Measurements from ENCODE around the gene ITPRIP. TPM values are rescaled to one million over a fixed set of nuclear protein-coding genes. Genes with fewer than 3 reads are reported as not detected.

The ITPRIP gene
- polyA plus RNA-seq, 1 experiment: 18.8 TPM

DNA sequence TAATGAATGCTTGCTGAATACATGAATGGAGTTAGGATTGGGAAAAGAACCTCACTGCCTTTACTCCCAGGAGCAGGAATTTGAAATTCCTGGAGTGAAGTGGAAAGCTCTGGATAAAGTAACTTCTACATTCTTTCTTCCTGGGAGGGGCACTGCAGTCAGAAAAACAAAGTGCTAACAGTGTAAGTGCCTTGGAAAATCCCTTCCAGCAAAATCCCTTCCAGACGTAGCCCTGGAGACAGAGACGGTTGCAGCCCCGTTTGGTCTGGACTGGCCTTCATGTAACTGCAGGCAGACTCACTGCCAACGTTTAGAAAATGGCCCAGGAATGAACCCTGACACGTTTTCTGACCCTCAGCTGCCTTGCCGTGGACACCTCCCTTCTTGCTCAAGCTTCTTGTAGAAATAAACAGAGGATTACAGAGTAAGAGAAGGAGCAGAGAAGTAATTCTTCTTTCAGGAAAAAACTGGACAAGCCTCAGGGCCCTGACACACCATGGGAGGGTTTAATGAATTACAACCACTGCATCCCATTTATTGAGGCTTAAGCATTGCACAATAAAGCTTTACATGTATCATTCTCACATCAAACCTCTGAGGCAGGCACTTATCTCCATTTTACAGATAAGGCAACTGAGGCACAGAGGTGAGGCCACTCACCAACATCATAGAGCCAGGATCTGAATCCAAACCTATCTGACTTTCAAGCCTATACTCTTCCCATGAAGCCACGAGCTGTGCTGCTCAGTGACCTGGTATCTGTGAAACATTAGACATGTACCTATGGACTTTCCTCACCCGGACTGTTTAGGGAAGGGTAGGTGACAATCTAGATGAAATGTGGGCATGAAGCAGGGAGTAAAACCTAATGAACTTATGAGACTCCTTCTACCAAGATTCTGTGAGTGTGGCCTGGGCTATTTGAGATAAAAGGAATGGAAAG lies 7.8 kb downstream of the ITPRIP start:
- Histone ChIP-seq H3K4me3 (ENCODE audit: low read depth, low read length) (peak overlapping the region; percentile 57), H3K27ac (ENCODE audit: low read depth, low read length) (peak overlapping the region; percentile 96), H3K9me3 (ENCODE audit: control insufficient read depth, insufficient read depth, low read length) (no peaks in the 10 kb centered on the region), H3K27me3 (ENCODE audit: control insufficient read depth, insufficient read depth, low read length) (no peaks in the 10 kb centered on the region)
- TF ChIP-seq, protein P1, sequence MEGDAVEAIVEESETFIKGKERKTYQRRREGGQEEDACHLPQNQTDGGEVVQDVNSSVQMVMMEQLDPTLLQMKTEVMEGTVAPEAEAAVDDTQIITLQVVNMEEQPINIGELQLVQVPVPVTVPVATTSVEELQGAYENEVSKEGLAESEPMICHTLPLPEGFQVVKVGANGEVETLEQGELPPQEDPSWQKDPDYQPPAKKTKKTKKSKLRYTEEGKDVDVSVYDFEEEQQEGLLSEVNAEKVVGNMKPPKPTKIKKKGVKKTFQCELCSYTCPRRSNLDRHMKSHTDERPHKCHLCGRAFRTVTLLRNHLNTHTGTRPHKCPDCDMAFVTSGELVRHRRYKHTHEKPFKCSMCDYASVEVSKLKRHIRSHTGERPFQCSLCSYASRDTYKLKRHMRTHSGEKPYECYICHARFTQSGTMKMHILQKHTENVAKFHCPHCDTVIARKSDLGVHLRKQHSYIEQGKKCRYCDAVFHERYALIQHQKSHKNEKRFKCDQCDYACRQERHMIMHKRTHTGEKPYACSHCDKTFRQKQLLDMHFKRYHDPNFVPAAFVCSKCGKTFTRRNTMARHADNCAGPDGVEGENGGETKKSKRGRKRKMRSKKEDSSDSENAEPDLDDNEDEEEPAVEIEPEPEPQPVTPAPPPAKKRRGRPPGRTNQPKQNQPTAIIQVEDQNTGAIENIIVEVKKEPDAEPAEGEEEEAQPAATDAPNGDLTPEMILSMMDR (IDR thresholded peaks at IDR 0.05; ENCODE audit: low read depth, low read length): no peak
- DNase-seq (ENCODE audit: low read depth, low spot score): no peak
- POLR2A ChIA-PET: interaction anchor here (0.6 to 1.6 kb wide), 5 partner anchors 8 to 463 kb away, joined by 3 to 8 read pairs (median 4); partner anchors contain the start of gene ITPRIP
- CTCF ChIA-PET: interaction anchor here (0.6 to 2.1 kb wide), 6 partner anchors 19 to 39 kb away, joined by 3 to 13 read pairs (median 4); partner anchors contain the start of gene CFAP58

DNA sequence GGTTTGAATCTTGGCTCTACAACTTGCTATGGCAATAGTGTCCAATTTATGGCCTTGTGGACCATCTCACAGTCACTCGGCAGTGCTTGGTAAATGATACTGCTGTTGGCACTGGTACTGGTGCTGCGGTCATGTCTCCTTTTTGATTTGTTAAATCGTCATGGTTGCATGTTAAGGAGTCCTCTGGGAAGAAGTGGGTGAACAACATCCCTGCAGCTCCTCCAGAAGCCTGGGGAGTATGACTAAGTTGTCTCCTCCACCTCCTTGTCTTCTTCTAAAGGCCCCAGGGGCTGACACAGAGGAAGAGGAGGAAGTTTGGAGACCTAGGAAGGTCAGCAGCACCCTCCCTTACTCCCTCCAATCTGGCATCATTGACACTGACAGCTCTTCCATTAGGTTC lies 8.5 kb downstream of the ITPRIP start:
- Histone ChIP-seq H3K27ac (ENCODE audit: low read depth, low read length) (peak overlapping the region; percentile 96), H3K27me3 (ENCODE audit: control insufficient read depth, insufficient read depth, low read length) (no peaks in the 10 kb centered on the region), H3K4me3 (ENCODE audit: low read depth, low read length) (peak overlapping the region; percentile 57), H3K9me3 (ENCODE audit: control insufficient read depth, insufficient read depth, low read length) (no peaks in the 10 kb centered on the region)
- ChIA-PET CTCF (interaction anchor here (0.6 to 2.1 kb wide), 5 partner anchors 19 to 39 kb away, joined by 4 to 13 read pairs (median 4); no protein-coding TSS in a partner anchor), POLR2A (interaction anchor here (1.1 to 1.6 kb wide), 4 partner anchors 9 to 29 kb away, joined by 3 to 8 read pairs (median 5); partner anchors contain the start of gene ITPRIP)
- TF ChIP-seq, protein P1 (IDR thresholded peaks at IDR 0.05; ENCODE audit: low read depth, low read length): no peak
- DNase-seq (ENCODE audit: low read depth, low spot score): no peak

DNA sequence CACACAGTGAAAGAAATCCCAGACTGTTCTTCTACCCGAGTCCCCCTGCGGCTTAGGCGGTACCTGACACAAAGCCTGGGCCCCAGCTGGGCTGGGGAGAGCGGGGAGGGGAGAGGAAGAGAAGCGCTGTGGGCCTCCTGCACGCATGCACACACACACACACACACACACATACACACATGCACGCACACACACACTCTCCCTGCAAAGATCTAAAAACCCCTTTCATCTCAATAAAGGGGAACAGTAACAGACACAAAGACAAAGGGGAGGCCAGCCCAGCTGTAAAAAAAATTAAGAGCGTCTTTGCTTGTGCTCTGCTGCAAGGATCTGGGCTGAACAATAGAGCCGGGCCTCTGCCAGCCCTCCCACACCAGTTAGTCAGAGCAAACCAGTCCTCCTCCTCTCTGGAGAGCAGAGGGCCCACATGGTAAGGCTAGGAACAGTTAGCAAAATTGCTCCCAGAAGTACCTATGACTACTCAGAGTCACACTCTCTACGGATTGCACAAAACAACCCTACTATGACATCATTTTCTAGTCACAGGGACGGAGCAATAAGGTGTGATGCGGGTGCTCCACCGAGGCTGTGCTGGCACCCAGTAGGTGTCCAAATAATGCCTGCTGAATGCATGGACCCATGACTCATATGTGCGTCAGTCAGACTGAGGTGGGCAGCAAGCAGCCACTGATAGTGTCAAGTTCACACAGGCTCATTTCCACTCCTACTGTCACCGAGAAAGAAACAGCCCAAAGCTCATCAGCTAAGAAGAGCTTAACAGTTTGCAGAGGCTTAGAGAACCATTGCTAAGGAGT lies 9.2 kb downstream of the ITPRIP start:
- TF ChIP-seq, protein P1 (IDR thresholded peaks at IDR 0.05; ENCODE audit: low read depth, low read length): no peak
- ChIA-PET CTCF (interaction anchor here (1.2 to 2.1 kb wide), 4 partner anchors 20 to 37 kb away, joined by 4 to 13 read pairs (median 4); no protein-coding TSS in a partner anchor), POLR2A (interaction anchor here (0.6 to 1.6 kb wide), 4 partner anchors 9 to 116 kb away, joined by 3 to 8 read pairs (median 4); partner anchors contain the start of gene ITPRIP)
- Histone ChIP-seq H3K27ac (ENCODE audit: low read depth, low read length) (peak overlapping the region; percentile 96), H3K4me3 (ENCODE audit: low read depth, low read length) (peak overlapping the region; percentile 57), H3K9me3 (ENCODE audit: control insufficient read depth, insufficient read depth, low read length) (no peaks in the 10 kb centered on the region), H3K27me3 (ENCODE audit: control insufficient read depth, insufficient read depth, low read length) (no peaks in the 10 kb centered on the region)
- DNase-seq (ENCODE audit: low read depth, low spot score): no peak

DNA sequence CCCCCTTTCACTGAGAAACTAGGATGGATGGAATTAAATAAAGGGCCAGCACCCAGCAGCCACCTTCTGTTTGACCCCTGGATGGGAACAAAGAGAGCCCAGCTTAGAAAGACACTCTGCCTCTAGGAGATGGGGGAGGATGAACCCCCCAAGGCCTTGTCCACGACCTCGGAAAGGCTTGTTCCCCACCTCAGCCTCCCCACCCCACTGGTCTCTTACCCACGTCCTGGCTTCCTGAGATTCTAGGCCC lies 9.7 kb downstream of the ITPRIP start:
- Histone ChIP-seq H3K27ac (ENCODE audit: low read depth, low read length) (peak overlapping the region; percentile 96), H3K27me3 (ENCODE audit: control insufficient read depth, insufficient read depth, low read length) (no peaks in the 10 kb centered on the region), H3K9me3 (ENCODE audit: control insufficient read depth, insufficient read depth, low read length) (no peaks in the 10 kb centered on the region), H3K4me3 (ENCODE audit: low read depth, low read length) (peak overlapping the region; percentile 57)
- no peak for DNase-seq (ENCODE audit: low read depth, low spot score)
- POLR2A ChIA-PET: interaction anchor here (0.6 to 1.4 kb wide), 3 partner anchors 10 to 117 kb away, joined by 3 read pairs; partner anchors contain the start of gene ITPRIP
- CTCF ChIA-PET: interaction anchor here (1.4 to 5.5 kb wide), 3 partner anchors 22 to 36 kb away, joined by 3 to 35 read pairs (median 5); partner anchors contain the start of gene CFAP58
- TF ChIP-seq, protein P1 (IDR thresholded peaks at IDR 0.05; ENCODE audit: low read depth, low read length): no peak
